Umbilical cord (tissue), 2 donors: ENCODE measurements around the gene LCE1C. TPM values are rescaled to one million over a fixed set of nuclear protein-coding genes. Genes with fewer than 3 reads are reported as not detected.

Experiments
- DNase-seq: peaks from one replicate; pipeline ENCODE4 v3.0.0-alpha.2; 2015; ENCODE audit warnings: low spot score
- total RNA-seq: library from RNA; depleted of rRNA; stranded (reverse); fragments of >200 nt; gene quantifications from one replicate; pipeline ENCODE4 v1.2.3, GENCODE V29; 2014; ENCODE audit warnings: low replicate concordance; ENCODE audit not compliant: insufficient read depth

Gene LCE1C
- total RNA-seq: not detected

DNA sequence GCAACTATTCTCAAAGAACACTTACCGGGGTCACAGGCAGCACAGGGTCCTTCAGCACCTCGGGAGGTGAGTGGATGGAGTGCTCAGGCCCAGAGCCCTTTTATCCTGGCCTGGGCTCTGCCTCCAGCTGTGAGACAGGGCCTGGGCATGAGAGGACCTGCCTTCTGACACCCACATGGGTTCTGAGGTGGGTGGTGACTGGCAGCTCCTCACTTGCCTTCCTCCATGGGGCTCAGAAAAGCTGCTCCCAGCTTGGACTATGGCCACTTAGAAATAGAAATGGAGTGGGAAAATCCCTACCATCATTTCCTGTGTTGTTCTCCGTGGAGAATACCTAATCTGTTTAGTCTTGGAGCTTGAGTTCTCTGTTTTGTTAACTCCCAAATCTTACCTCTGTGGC lies at the start of gene LCE1C:
TSS of gene LCE1C (minus strand) at position 76 of the 400 bp plus-strand sequence. CDS start 1,173 bp downstream, outside the sequence.
- no peak for DNase-seq

GRCh38 chr1:152855661-152856060 lies 49.2 kb upstream of the LCE1C start:
- DNase-seq: no peak

GRCh38 chr1:152842556-152842955 lies 36.1 kb upstream of the LCE1C start, which contains the start of gene LCE6A:
Gene LCE6A, plus strand, starts transcription at chr1:152842856. Its CDS starts 665 bp downstream, at chr1:152843521.
- no peak for DNase-seq

GRCh38 chr1:152836870-152837269 lies 30.4 kb upstream of the LCE1C start:
- DNase-seq: no peak

GRCh38 chr1:152827173-152827572 lies 20.7 kb upstream of the LCE1C start, which contains the start of gene LCE1A:
Gene LCE1A, plus strand, starts transcription at chr1:152827473. Its CDS starts 0 bp downstream, at chr1:152827473.
- DNase-seq: no peak

DNA sequence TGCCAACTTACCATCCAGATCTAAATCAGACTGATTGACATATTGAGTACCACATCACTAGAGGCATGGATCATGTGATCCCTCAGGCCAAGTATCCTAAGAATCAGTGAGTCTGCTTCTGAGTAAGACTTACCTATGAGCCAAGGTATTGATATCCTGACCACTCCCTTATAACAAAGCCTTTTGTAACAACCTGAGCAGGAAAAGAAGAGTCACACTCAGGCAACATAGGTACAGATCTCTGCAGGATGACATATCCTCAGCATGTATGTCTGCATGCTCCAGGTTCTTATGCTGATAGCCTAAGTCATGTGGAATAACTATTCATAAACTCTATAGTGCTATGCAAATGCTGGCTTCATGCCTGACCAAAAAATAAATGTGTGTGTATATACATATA lies 18.5 kb upstream of the LCE1C start:
- DNase-seq: no peak

GRCh38 chr1:152823294-152823693 lies 16.8 kb upstream of the LCE1C start:
- DNase-seq: no peak

DNA sequence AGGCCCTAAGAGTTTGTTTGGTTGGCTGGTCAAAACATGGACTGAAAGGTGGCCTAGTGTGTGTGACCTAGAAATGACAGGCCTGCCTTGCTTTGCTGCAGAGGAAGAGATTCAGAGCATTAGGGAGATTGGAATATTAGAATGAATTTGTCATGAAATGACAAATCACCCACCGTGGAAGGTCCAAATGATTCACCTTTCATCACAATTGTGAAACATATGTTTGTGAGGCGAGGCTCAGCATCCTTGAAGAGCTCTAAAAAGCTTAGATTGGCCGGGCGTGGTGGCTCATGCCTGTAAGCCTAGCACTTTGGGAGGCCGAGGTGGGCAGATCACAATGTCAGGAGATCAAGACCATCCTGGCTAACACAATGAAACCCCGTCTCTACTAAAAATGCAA lies 10.9 kb upstream of the LCE1C start:
- no peak for DNase-seq

GRCh38 chr1:152811671-152812070 lies 5.2 kb upstream of the LCE1C start, which contains the start of gene LCE1B:
Gene LCE1B, plus strand, starts transcription at chr1:152811971. Its CDS starts 476 bp downstream, at chr1:152812447.
- DNase-seq: no peak

DNA sequence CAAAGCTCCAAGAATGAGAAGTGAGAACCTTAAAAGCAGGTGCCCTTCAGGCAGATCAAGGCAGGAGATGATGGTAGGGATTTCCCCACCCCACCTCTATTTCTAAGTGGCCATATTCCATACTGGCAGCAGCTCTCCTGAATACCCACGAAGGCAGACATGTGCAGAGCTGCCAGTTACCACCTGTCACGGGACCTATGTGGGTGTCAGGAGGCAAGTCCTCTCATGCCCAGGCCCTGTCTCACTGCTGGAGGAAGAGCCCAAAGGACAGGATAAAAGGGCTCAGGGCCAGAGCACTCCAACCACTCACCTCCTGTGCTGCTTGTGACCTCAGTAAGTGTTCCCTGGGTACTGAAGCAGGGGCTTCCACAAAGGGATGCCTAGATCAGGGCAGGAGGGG lies 4.6 kb upstream of the LCE1C start:
- no peak for DNase-seq

- no peak for DNase-seq
These were observed 5.1 kb downstream of the LCE1C start for GRCh38 chr1:152801333-152801732.

DNA sequence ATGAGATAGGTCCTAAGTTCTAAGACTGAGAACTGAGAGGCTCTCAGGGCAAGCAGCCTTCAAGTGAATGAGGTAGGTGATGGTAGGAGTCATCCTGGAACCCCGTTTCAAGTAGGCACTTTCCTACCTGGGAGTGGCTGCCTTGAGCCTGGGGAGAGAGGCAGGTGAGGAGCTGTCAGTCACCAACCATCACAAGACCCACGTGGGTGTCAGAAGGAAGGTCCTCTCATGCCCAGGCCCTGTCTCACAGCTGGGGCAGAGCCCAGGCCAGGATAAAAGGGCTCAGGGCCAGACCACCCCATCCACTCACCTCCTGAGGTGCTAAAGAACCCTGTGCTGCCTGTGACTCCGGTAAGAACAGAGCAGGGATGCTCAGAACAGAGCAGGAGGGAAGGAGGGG lies 10.0 kb downstream of the LCE1C start, which contains the start of gene LCE1D:
TSS of gene LCE1D (plus strand) at position 301 of the 400 bp plus-strand sequence. CDS start 1,074 bp downstream, outside the sequence.
- DNase-seq: no peak

DNA sequence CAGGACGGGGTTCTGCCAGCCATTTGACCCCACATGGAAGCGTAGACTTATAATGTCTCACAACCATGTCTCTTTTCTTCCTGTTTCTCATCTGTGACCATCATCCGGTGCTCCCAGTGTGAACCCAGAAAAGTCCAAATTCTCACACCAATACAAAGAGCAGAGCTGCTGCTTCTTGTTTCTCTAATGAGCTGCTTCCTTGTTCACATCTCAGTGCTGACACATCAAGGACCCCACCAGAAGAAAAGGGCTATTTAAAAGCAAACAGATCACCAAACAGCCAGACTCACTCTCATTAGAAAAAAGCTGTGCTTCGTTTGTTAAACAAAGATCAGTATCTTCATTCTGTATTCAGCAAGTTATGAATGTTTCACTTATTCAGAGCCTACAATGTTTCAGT lies 10.8 kb downstream of the LCE1C start:
- no peak for DNase-seq

GRCh38 chr1:152786077-152786476 lies 20.4 kb downstream of the LCE1C start, which contains the start of gene LCE1E:
Gene LCE1E, plus strand, starts transcription at chr1:152786257. Its CDS starts 1,043 bp downstream, at chr1:152787300.
- DNase-seq: no peak

GRCh38 chr1:152783095-152783494 lies 23.4 kb downstream of the LCE1C start:
- DNase-seq: no peak

DNA sequence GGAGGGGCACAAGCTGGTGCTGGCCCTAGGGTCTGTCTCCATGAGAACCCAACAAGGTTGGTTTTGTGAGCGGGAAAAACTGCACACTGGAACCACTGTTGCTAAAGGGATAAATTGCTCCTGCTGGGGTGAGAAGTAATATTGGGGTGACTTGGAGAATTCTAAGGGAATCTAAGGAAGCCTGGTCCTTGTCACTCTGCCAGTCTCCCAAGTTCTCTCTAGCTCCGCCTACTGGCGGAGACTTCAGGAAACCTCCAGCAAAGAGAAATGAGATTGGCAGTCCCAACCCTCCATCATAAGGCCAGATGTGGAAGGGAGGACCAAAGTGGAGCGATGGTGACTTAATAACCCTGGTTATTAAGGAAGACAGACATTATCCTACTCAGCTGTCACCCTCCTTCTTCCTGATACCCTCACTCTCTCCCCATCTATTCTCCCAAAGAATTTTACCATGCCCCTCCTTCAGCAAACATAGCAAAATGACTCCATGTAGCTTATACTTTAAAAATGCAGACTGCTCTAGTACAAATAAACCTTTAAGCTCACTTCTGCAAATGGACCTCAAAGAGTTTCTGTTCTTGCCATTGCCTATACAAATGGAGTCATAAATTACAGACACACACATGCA lies 28.8 kb downstream of the LCE1C start:
- DNase-seq: no peak

DNA sequence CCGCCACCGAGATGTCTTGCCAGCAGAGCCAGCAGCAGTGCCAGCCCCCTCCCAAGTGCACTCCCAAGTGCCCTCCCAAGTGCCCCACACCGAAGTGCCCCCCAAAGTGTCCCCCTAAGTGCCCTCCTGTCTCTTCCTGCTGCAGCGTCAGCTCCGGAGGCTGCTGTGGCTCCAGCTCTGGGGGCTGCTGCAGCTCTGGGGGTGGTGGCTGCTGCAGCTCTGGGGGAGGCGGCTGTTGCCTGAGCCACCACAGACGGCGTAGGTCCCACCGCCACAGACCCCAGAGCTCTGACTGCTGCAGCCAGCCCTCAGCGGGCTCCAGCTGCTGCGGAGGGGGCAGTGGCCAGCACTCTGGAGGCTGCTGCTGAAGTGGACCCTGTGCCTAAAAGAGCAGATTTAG lies 30.1 kb downstream of the LCE1C start:
- DNase-seq: no peak

DNA sequence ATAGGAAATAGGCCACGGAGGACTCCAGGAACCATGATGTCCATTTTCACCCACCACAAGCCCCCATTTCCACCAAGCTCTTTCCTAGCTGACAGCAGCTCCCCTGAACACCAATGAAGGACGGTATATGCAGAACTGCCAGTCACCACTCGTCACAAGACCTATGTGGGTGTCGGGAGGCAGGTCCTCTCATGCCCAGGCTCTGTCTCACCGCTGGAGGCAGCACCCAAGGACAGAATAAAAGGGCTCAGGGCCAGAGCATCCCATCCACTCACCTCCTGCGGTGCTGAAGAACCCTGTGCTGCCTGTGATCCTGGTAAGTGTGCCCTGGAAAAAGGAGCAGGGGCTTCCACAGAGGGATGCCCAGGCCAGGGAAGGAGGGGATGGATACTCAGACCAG lies 31.6 kb downstream of the LCE1C start, which contains the start of gene LCE1F:
TSS of gene LCE1F (plus strand) at position 266 of the 400 bp plus-strand sequence. CDS start 1,232 bp downstream, outside the sequence.
- no peak for DNase-seq

GRCh38 chr1:152770411-152770810 lies 36.0 kb downstream of the LCE1C start:
- DNase-seq: no peak

- DNase-seq: no peak
These were observed 37.5 kb downstream of the LCE1C start for GRCh38 chr1:152768847-152769533.

- no peak for DNase-seq
These were observed 44.7 kb downstream of the LCE1C start for GRCh38 chr1:152761609-152762213.

DNA sequence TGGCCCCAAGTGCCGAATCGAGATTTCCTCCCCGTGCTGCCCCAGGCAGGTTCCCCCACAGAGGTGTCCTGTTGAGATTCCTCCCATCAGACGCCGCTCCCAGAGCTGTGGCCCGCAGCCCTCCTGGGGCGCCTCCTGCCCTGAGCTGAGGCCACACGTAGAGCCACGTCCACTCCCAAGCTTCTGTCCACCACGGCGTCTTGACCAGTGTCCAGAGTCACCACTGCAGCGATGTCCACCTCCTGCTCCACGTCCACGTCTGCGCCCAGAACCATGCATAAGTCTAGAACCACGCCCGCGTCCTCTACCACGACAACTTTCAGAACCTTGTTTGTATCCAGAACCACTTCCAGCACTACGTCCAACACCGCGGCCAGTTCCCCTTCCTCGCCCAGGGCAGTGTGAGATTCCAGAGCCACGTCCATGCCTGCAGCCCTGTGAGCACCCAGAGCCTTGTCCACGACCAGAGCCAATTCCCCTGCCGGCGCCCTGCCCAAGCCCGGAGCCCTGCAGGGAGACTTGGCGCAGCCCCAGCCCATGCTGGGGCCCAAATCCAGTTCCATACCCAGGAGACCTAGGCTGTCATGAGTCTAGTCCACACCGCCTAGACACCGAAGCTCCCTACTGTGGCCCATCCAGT lies 45.8 kb downstream of the LCE1C start:
- DNase-seq: no peak
